GM18870 (cell line): ENCODE results near the gene CASS4.
"Not testable (repeated sequence)": the region's sequence is repeated elsewhere in the genome, so short reads cannot be mapped to it uniquely, and the experiment has no call there.

Experiments used
- ATAC-seq: cut with Tn5 transposase; IDR thresholded peaks from one replicate; pipeline ENCODE4 v1.9.1; 2021; ENCODE audit warnings: moderate library complexity; ENCODE audit not compliant: unreplicated experiment

The CASS4 gene

GRCh38 chr20:56411759-56412472, at the start of gene CASS4:
CASS4 (plus strand) TSS chr20:56412260; CDS start chr20:56412459, 199 bp downstream.
- peak; percentile 50 for ATAC-seq

GRCh38 chr20:56362833-56363413, 49.1 kb upstream of the CASS4 start:
- ATAC-seq: no peak

- no peak for ATAC-seq
Measured at GRCh38 chr20:56363491-56363890, 48.6 kb upstream of the CASS4 start.

- no peak for ATAC-seq
Measured at GRCh38 chr20:56368351-56369134, 43.5 kb upstream of the CASS4 start.

- no peak for ATAC-seq
Measured at GRCh38 chr20:56369179-56369578, 42.9 kb upstream of the CASS4 start.

GRCh38 chr20:56371977-56372376, 40.1 kb upstream of the CASS4 start:
- ATAC-seq: no peak

- no peak for ATAC-seq
Measured at GRCh38 chr20:56372850-56373249, 39.2 kb upstream of the CASS4 start.

- peak; percentile 74 for ATAC-seq
Measured at GRCh38 chr20:56373942-56374341, 38.1 kb upstream of the CASS4 start.

- ATAC-seq: no peak
Measured at GRCh38 chr20:56376331-56376730, 35.7 kb upstream of the CASS4 start.

- no peak for ATAC-seq
Measured at GRCh38 chr20:56378386-56378785, 33.7 kb upstream of the CASS4 start.

- ATAC-seq: no peak
Measured at GRCh38 chr20:56380375-56380774, 31.7 kb upstream of the CASS4 start.

- peak; percentile 64 for ATAC-seq
Measured at GRCh38 chr20:56381501-56381900, 30.6 kb upstream of the CASS4 start.

GRCh38 chr20:56382696-56383095, 29.4 kb upstream of the CASS4 start:
- no peak for ATAC-seq

GRCh38 chr20:56383334-56383733, 28.7 kb upstream of the CASS4 start:
- ATAC-seq: no peak

GRCh38 chr20:56385130-56385529, 26.9 kb upstream of the CASS4 start:
- ATAC-seq: no peak

GRCh38 chr20:56386219-56386618, 25.8 kb upstream of the CASS4 start:
- ATAC-seq: no peak

GRCh38 chr20:56388882-56389281, 23.2 kb upstream of the CASS4 start:
- no peak for ATAC-seq

- no peak for ATAC-seq
Measured at GRCh38 chr20:56389807-56390206, 22.3 kb upstream of the CASS4 start.

GRCh38 chr20:56390396-56390795, 21.7 kb upstream of the CASS4 start:
- not testable (repeated sequence) for ATAC-seq

- no peak for ATAC-seq
Measured at GRCh38 chr20:56391037-56391436, 21.0 kb upstream of the CASS4 start.

- ATAC-seq: peak; percentile 15
Measured at GRCh38 chr20:56391596-56392131, 20.4 kb upstream of the CASS4 start.
